Measurements from ENCODE around the gene IL10RB.

DNA sequence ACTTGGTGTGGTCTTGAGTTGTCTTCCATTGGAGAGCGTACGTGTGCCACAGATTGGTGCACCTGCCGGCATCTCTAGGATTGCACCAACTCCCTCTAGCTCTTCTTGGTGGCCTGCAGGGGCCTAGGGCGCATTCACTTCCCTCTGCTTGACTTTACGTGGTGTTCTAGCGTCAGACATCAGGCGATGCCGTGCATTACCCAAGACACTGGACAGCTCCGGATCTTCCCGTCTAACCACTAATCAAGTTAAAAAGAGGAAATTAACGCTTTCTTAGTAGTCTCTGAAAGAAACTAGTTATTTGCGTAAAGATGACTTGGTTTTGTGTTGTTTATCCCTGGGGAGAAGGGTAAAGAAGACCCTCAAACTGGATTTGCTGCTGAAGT is 510 bp upstream of the IL10RB start:
- TF ChIP-seq EZH2 (IDR thresholded peaks at IDR 0.05; ENCODE audit: borderline replicate concordance) = no peak
- TF ChIP-seq CTCF (IDR thresholded peaks at IDR 0.05; ENCODE audit: poor library complexity) = no peak

Data from hepatocyte (in vitro differentiated cells).